ENCODE measurements around the gene ZCCHC9.
A peak's percentile ranks its signal among the peaks of the same experiment; 100 is the strongest.

ZCCHC9 gene

DNA sequence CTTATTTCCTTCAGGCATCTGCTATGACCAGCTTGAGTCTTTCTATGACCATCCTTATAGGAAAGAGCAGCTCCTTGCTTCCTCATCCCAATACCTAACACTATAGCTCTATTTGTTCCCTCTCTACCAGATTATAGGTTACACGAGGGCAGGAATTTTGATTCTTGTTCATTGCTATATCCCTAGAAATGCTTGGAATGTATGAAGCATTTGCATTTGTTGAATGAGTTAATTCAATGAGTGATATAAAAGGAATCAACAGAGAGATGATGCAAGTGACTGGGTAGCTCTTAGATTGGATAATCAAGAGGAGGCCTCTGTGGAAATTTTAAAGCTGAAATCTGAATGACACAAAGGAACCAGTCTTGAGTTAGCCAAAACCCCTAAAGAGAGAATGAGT is 13.9 kb downstream of the ZCCHC9 start:
- H3K4me3 ChIP-seq (ENCODE audit: low read depth, low read length) = no peak overlapping the region
- DNase-seq (ENCODE audit: low read depth) = peak; percentile 4
- TF ChIP-seq, protein P1, sequence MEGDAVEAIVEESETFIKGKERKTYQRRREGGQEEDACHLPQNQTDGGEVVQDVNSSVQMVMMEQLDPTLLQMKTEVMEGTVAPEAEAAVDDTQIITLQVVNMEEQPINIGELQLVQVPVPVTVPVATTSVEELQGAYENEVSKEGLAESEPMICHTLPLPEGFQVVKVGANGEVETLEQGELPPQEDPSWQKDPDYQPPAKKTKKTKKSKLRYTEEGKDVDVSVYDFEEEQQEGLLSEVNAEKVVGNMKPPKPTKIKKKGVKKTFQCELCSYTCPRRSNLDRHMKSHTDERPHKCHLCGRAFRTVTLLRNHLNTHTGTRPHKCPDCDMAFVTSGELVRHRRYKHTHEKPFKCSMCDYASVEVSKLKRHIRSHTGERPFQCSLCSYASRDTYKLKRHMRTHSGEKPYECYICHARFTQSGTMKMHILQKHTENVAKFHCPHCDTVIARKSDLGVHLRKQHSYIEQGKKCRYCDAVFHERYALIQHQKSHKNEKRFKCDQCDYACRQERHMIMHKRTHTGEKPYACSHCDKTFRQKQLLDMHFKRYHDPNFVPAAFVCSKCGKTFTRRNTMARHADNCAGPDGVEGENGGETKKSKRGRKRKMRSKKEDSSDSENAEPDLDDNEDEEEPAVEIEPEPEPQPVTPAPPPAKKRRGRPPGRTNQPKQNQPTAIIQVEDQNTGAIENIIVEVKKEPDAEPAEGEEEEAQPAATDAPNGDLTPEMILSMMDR (IDR thresholded peaks at IDR 0.05; ENCODE audit: low read depth, low read length, missing control alignments) = no peak
- in situ Hi-C loops (cut with HindIII; ENCODE audit: low sequenced_read_pairs) = no loop called here

DNA sequence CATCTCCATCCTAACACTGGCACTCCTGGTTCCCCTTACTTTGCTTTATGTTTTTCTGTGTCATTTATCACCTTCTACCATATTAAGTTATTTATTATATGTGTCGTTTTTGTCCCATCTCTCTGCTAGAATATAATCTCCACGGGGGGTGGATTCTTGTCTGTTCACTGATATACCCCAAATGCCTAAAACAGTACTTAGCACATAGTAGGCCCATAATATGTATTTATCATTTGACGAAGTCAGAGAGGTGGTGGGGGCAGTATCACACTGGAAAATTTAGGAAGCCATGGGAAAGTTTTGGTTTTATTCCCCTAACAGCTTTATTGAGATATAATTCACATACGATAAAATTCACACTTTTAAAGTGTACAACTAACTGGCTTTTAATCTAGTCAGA is 14.4 kb downstream of the ZCCHC9 start:
- DNase-seq (ENCODE audit: low read depth) = no peak
- in situ Hi-C loops (cut with HindIII; ENCODE audit: low sequenced_read_pairs) = no loop called here
- no peak overlapping the region for H3K4me3 ChIP-seq (ENCODE audit: low read depth, low read length)
- TF ChIP-seq, protein P1 (IDR thresholded peaks at IDR 0.05; ENCODE audit: low read depth, low read length, missing control alignments) = no peak

DNA sequence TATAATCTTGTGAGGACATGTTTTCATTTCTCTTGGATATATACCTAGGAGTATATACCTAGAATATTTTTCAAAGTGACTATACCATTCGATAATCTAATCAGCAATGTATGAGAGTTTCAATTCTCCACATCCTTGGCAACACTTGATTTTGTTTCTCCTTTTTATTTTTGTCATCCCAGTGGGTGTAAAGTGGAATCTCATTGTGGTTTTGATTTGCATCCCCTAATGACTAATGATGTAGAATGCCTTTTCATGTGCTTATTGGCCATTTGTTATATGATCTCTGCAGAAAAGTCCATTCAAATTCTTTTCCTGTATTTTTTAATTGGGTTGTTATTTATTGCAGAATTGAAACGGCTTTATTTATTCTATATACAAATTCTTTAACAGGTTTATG is 15.2 kb downstream of the ZCCHC9 start:
- in situ Hi-C loops (cut with HindIII; ENCODE audit: low sequenced_read_pairs) = no loop called here
- TF ChIP-seq, protein P1 (IDR thresholded peaks at IDR 0.05; ENCODE audit: low read depth, low read length, missing control alignments) = no peak
- no peak overlapping the region for H3K4me3 ChIP-seq (ENCODE audit: low read depth, low read length)
- no peak for DNase-seq (ENCODE audit: low read depth)

DNA sequence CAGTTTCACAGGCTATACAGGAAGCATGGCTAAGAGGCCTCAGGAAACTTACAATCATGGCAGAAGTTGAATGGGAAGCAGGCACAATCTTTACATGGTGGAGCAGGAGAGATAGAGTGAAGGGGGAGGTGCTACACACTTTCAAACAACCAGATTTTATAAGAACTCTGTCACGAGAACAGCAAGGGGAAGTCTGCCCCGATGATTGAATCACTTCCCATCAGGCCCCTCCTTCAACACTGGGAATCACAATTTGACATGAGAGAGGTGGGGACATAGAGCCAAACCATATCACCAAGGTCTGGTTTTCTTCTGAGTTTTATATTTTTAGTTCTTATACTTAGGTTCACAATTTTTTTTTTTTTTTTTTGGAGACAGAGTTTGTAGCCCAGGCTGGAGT is 16.1 kb downstream of the ZCCHC9 start:
- in situ Hi-C loops (cut with HindIII; ENCODE audit: low sequenced_read_pairs) = no loop called here
- TF ChIP-seq, protein P1 (IDR thresholded peaks at IDR 0.05; ENCODE audit: low read depth, low read length, missing control alignments) = no peak
- DNase-seq (ENCODE audit: low read depth) = no peak
- H3K4me3 ChIP-seq (ENCODE audit: low read depth, low read length) = no peak overlapping the region

DNA sequence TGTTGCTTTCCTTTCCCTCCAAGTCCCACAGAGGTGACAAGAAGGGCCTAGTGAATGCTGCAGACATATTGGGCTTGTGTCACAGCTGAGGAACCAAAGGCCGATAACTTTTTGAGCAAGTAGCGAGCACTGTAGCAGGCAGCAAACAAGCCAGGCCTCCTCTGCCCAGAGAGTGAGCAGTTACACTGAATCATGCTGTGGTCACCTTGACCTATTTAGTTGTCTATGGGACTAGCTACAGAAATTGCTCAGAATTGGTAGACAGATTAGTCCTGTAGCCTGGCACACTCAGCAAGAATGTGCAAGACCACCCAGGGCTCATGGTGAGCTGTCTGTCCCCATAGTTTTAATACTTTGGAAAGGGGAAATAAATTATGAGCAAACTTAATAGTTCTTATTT is 25.2 kb downstream of the ZCCHC9 start:
- TF ChIP-seq, protein P1 (IDR thresholded peaks at IDR 0.05; ENCODE audit: low read depth, low read length, missing control alignments) = no peak
- H3K4me3 ChIP-seq (ENCODE audit: low read depth, low read length) = no peak overlapping the region
- no peak for DNase-seq (ENCODE audit: low read depth)
- in situ Hi-C loops (cut with HindIII; ENCODE audit: low sequenced_read_pairs) = no loop called here

DNA sequence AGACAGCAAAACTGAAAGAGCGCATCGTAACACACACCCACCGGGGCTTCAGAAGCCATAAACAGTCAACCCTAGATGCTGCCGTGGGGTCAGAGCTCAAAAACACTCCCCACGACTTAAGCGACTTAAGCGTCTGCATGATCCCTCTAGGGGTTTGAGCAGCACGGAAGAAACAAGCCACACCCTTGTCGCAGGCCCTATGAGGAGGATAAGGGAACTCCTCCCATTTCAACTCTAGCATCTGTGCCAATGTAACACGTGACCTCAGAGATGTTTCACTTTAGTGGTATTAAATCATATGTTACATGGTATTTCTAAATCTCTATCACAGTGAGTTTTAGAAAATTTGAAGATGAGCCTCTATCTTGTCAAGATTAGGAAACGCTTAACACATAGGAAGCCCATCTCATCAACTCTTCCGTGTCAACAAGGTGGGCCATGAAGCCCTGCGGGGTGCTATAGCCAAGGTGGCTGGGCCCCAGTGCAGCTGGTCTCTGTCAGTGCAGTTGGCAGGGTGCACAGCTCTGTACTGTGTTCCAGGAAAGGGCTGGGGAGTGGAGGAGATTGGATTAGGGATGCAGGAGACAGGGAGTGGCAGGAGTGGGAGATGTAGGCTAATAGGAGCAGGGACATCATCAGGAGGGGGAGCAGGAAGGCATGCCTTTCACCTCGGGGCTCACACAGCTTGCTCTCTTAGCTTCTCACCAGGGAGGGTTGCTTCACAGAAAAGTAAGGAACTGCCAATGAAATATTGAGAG is 33.1 kb downstream of the ZCCHC9 start:
- in situ Hi-C loops (cut with HindIII; ENCODE audit: low sequenced_read_pairs) = no loop called here
- no peak for DNase-seq (ENCODE audit: low read depth)
- no peak overlapping the region for H3K4me3 ChIP-seq (ENCODE audit: low read depth, low read length)
- TF ChIP-seq, protein P1 (IDR thresholded peaks at IDR 0.05; ENCODE audit: low read depth, low read length, missing control alignments) = no peak
